HG02981 (cell line): Measurements from ENCODE around the gene OSBPL1A.
A peak's percentile ranks its signal among the peaks of the same experiment; 100 is the strongest.
"Not testable (repeated sequence)": the region's sequence is repeated elsewhere in the genome, so short reads cannot be mapped to it uniquely, and the experiment has no call there.

Source experiments
- ATAC-seq: cut with Tn5 transposase; IDR thresholded peaks from one replicate; pipeline ENCODE4 v1.9.1; 2021; ENCODE audit warnings: mild to moderate bottlenecking, moderate library complexity; ENCODE audit not compliant: unreplicated experiment

Gene OSBPL1A

GRCh38 chr18:24398540-24398939 lies 916 bp upstream of the OSBPL1A start:
- ATAC-seq, result no peak

- ATAC-seq, result peak; percentile 28
These were observed 412 bp downstream of the OSBPL1A start for GRCh38 chr18:24397131-24397693.

DNA sequence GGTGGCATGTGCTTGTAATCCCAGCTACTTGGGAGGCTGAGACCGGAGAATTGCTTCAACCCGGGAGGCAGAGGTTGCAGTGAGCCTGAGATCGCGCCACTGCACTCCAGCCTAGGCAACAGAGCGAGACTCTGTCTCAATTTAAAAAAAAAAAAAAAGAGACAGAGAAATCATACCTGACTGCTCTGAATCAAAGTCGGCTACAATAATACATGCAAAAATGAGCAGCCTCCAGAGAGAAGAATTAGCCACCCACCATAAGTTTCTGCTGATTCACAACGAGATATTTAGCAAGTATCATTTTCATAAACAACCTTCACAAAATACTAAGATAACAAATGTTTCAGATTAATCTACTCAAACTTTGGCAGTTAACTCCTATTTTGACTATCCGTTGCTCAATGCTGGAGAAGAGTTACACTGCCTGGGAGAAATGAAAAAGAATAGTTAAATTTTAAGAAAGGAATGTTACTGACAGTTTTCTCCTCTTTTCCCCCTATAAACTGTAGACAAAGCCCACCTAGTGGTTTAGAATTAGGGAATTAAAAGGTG lies 1.5 kb downstream of the OSBPL1A start:
- ATAC-seq, result no peak

GRCh38 chr18:24395049-24395795 lies 2.4 kb downstream of the OSBPL1A start:
- no peak for ATAC-seq

- ATAC-seq, result no peak
These were observed 8.7 kb downstream of the OSBPL1A start for GRCh38 chr18:24388957-24389356.

- ATAC-seq, result no peak
These were observed 10.9 kb downstream of the OSBPL1A start for GRCh38 chr18:24386681-24387080.

DNA sequence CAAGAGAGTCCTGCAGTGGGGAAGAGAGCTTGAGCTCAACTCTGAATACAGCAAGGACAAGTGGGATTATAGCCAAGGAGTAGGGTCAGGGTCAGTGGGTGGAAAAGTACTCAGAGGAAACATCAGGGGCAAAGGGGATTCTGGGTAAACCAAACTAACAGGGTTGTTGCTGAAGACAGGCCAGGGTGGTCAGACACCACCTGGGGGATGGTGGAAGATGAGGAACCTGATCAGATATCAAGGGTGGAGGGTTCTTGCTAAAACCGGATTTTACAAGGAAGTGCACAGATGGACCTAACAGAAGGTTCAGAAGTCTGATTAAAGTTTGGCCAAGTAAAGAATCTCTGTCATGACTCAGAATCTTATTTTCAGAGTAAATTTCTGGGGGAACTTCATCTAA lies 16.5 kb downstream of the OSBPL1A start:
- no peak for ATAC-seq

DNA sequence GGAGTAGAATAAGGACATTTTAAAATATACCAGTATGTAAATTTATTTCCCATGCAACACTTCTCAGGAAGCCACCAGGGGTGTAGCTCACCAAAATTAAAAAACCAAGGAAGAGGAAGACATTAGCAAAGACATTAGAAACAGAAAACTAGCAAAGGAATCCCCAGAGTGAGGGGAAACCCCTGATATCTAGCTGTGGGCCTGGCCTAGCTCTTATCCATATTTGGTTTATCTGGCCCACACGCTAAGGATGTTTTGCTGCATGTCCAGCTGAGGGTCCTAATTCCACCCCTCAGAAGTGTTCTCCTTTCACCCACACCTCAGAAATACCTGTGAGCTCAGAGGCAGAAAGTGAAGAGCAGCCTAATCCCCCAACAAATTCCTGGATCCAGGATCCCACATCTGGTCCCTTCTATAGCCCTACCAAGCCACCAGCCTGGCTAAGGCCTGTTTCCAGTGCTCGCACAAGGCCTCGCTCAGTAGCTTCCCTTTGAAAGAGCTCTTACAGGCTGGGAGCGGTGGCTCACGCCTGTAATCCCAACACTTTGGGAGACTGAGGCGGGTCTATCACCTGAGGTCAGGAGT lies 17.4 kb downstream of the OSBPL1A start:
- ATAC-seq, result no peak

DNA sequence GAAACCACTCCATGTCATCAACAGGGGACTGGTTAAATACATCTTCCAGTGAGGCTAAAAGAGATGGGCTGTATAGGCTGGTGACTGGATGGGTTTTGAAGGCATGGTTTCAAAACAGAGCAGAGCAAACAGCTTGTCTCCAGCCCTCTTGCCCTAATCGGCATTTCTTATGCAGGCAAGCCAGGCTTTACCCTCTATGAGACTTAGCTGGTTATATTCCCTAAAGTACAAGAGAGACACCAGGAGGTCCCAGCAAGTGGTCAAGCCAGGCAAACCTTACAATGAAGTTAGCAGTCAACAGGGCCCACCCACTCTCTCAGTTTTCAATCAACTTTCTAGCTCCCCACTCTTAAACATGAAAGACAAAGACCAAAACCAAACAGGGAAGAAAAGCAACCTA lies 19.0 kb downstream of the OSBPL1A start:
- no peak for ATAC-seq

- not testable (repeated sequence) for ATAC-seq
These were observed 21.1 kb downstream of the OSBPL1A start for GRCh38 chr18:24376531-24376930.

DNA sequence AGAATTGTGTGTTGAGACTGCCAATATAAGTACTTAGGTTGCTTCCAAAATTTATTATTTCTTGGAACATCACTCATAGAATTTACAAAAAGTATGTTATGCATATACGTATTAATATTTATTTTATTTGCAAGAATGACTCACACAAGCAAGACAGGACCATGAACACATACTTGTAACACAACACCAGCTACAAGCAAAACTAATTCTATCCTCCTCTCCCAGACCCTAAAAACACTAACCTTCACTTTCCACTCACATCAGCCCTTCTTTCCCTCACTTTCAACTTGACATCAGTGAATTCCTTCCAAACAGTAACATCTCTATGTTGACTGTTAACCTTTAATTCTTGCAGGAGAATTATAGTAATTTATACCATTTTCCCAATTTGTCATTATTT lies 24.3 kb downstream of the OSBPL1A start:
- ATAC-seq, result no peak

GRCh38 chr18:24372279-24372872 lies 25.2 kb downstream of the OSBPL1A start:
- no peak for ATAC-seq

- ATAC-seq, result no peak
These were observed 27.5 kb downstream of the OSBPL1A start for GRCh38 chr18:24370120-24370519.

- ATAC-seq, result no peak
These were observed 28.2 kb downstream of the OSBPL1A start for GRCh38 chr18:24369426-24369825.

GRCh38 chr18:24368749-24369148 lies 28.9 kb downstream of the OSBPL1A start:
- no peak for ATAC-seq

DNA sequence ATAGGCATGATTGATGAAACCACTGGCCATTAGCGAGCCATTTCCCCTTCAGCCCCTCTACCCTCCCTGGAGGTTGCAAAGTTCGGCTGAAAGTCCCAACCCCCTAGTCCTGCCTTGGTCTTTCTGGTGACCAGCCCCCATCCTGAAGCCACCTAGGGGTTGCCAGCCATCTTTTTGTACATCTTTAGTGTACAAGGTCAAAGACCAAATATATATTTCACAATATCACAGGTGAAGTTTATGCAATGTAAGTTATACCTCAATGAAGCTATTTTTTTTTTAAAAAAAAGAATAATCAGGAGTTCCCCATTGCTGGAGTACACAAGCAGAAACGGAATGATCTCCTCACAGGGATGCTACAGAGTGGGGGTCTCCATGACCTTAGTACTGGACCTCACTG lies 31.3 kb downstream of the OSBPL1A start:
- ATAC-seq, result no peak

- no peak for ATAC-seq
These were observed 33.4 kb downstream of the OSBPL1A start for GRCh38 chr18:24364177-24364576.

- ATAC-seq, result no peak
These were observed 34.9 kb downstream of the OSBPL1A start for GRCh38 chr18:24362757-24363156.

GRCh38 chr18:24359787-24360530 lies 37.7 kb downstream of the OSBPL1A start:
- ATAC-seq, result peak; percentile 60

- no peak for ATAC-seq
These were observed 43.3 kb downstream of the OSBPL1A start for GRCh38 chr18:24354278-24354677.

GRCh38 chr18:24346254-24346653 lies 51.4 kb downstream of the OSBPL1A start:
- ATAC-seq, result no peak
